ENCODE data around the gene C1QTNF2.

C1QTNF2 gene

DNA sequence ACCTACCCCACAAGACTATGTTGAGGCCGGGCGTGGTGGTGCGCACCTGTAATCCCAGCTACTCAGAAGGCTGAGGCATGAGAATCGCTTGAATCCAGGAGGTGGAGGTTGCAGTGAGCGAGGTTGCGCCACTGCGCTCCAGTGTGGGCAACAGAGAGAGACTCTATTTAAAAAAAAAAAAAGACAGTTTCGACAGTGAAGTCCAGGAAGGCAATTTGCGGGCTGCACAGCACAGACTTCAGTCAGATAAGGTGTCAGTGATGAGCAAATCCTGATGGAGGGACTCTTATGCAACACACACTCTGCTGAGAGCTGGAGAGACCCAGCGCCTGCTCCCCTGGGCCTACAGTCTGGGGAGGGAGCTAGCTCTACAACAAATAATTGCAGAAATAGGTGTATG, 72.2 kb downstream of the C1QTNF2 start:
- H3K9me3 ChIP-seq = no peaks in the 10 kb centered on the region
- H3K4me1 ChIP-seq = peaks cover 3% of the 10 kb centered on the region
- H3K27me3 ChIP-seq = no peaks in the 10 kb centered on the region
- H3K4me3 ChIP-seq (ENCODE audit: low read depth, low read length) = no peak overlapping the region
- no peak for DNase-seq
- TF ChIP-seq, protein P1, sequence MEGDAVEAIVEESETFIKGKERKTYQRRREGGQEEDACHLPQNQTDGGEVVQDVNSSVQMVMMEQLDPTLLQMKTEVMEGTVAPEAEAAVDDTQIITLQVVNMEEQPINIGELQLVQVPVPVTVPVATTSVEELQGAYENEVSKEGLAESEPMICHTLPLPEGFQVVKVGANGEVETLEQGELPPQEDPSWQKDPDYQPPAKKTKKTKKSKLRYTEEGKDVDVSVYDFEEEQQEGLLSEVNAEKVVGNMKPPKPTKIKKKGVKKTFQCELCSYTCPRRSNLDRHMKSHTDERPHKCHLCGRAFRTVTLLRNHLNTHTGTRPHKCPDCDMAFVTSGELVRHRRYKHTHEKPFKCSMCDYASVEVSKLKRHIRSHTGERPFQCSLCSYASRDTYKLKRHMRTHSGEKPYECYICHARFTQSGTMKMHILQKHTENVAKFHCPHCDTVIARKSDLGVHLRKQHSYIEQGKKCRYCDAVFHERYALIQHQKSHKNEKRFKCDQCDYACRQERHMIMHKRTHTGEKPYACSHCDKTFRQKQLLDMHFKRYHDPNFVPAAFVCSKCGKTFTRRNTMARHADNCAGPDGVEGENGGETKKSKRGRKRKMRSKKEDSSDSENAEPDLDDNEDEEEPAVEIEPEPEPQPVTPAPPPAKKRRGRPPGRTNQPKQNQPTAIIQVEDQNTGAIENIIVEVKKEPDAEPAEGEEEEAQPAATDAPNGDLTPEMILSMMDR (IDR thresholded peaks at IDR 0.05; ENCODE audit: low read depth, low read length) = no peak
- H3K36me3 ChIP-seq = no peaks in the 10 kb centered on the region

- H3K27me3 ChIP-seq = no peaks in the 10 kb centered on the region
- peaks cover 3% of the 10 kb centered on the region for H3K4me1 ChIP-seq
- H3K36me3 ChIP-seq = no peaks in the 10 kb centered on the region
- TF ChIP-seq, protein P1 (IDR thresholded peaks at IDR 0.05; ENCODE audit: low read depth, low read length) = no peak
- H3K9me3 ChIP-seq = no peaks in the 10 kb centered on the region
- H3K4me3 ChIP-seq (ENCODE audit: low read depth, low read length) = no peak overlapping the region
- DNase-seq = no peak
These were observed 72.7 kb downstream of the C1QTNF2 start for GRCh38 chr5:160297776-160298175.

All from BE2C (cell line).